ENCODE results near the gene BLCAP. TPM values are rescaled to one million over a fixed set of nuclear protein-coding genes. Genes with fewer than 3 reads are reported as not detected.
"Not testable (repeated sequence)": the region's sequence is repeated elsewhere in the genome, so short reads cannot be mapped to it uniquely, and the experiment has no call there.

BLCAP gene
- total RNA-seq, 2 donors from 2014 or later: 56.9 to 65.0 TPM

GRCh38 chr20:37492096-37492625, 35.5 kb downstream of the BLCAP start:
- no peak overlapping the region for H3K27ac Mint-ChIP-seq
- no peaks in the 10 kb centered on the region for H3K9me3 ChIP-seq (ENCODE audit: control insufficient read depth, low read length, poor library complexity, severe bottlenecking)
- peaks cover 5% of the 10 kb centered on the region for H3K4me1 Mint-ChIP-seq
- no peak for ATAC-seq
- no peak for DNase-seq
- peaks cover 10% of the 10 kb centered on the region for H3K36me3 Mint-ChIP-seq (ENCODE audit: low read depth)
- no peak overlapping the region for H3K4me3 Mint-ChIP-seq
- no peaks in the 10 kb centered on the region for H3K27me3 Mint-ChIP-seq

GRCh38 chr20:37490663-37491350, 36.9 kb downstream of the BLCAP start:
- H3K9me3 ChIP-seq (ENCODE audit: control insufficient read depth, low read length, poor library complexity, severe bottlenecking): no peaks in the 10 kb centered on the region
- H3K27me3 Mint-ChIP-seq: no peaks in the 10 kb centered on the region
- peaks cover 2% of the 10 kb centered on the region for H3K4me1 Mint-ChIP-seq
- no peak overlapping the region for H3K27ac Mint-ChIP-seq
- ATAC-seq (no peak), DNase-seq (no peak)
- peaks cover 7% of the 10 kb centered on the region for H3K36me3 Mint-ChIP-seq (ENCODE audit: low read depth)
- no peak overlapping the region for H3K4me3 Mint-ChIP-seq

- DNase-seq: not testable (repeated sequence)
These were observed 41.5 kb downstream of the BLCAP start for GRCh38 chr20:37486209-37486608.

GRCh38 chr20:37484331-37484730, 43.3 kb downstream of the BLCAP start:
- no peaks in the 10 kb centered on the region for H3K4me1 Mint-ChIP-seq
- H3K36me3 Mint-ChIP-seq (ENCODE audit: low read depth): peaks cover 5% of the 10 kb centered on the region
- no peak overlapping the region for H3K4me3 Mint-ChIP-seq
- ATAC-seq (no peak), DNase-seq (no peak)
- peaks cover 5% of the 10 kb centered on the region for H3K27me3 Mint-ChIP-seq
- H3K9me3 ChIP-seq (ENCODE audit: control insufficient read depth, low read length, poor library complexity, severe bottlenecking): no peaks in the 10 kb centered on the region
- no peak overlapping the region for H3K27ac Mint-ChIP-seq

More at GRCh38 chr20:37486209-37486608, 41.5 kb downstream of the BLCAP start:
- not testable (repeated sequence) for H3K36me3 Mint-ChIP-seq (ENCODE audit: low read depth); H3K9me3 ChIP-seq (ENCODE audit: control insufficient read depth, low read length, poor library complexity, severe bottlenecking); H3K4me1 Mint-ChIP-seq; ATAC-seq; H3K4me3 Mint-ChIP-seq; H3K27ac Mint-ChIP-seq; H3K27me3 Mint-ChIP-seq

- no peaks in the 10 kb centered on the region for H3K4me1 Mint-ChIP-seq
- H3K27ac Mint-ChIP-seq: no peak overlapping the region
- ATAC-seq: no peak
- DNase-seq: no peak
- H3K4me3 Mint-ChIP-seq: no peak overlapping the region
- no peaks in the 10 kb centered on the region for H3K9me3 ChIP-seq (ENCODE audit: control insufficient read depth, low read length, poor library complexity, severe bottlenecking)
- H3K36me3 Mint-ChIP-seq (ENCODE audit: low read depth): peaks cover 5% of the 10 kb centered on the region
- peaks cover 10% of the 10 kb centered on the region for H3K27me3 Mint-ChIP-seq
These were observed 46.1 kb downstream of the BLCAP start for GRCh38 chr20:37481610-37482009.

GRCh38 chr20:37480919-37481318, 46.8 kb downstream of the BLCAP start:
- peaks cover 10% of the 10 kb centered on the region for H3K27me3 Mint-ChIP-seq
- H3K9me3 ChIP-seq (ENCODE audit: control insufficient read depth, low read length, poor library complexity, severe bottlenecking): no peaks in the 10 kb centered on the region
- no peak for DNase-seq
- no peaks in the 10 kb centered on the region for H3K4me1 Mint-ChIP-seq
- no peak overlapping the region for H3K27ac Mint-ChIP-seq
- no peak overlapping the region for H3K4me3 Mint-ChIP-seq
- H3K36me3 Mint-ChIP-seq (ENCODE audit: low read depth): peaks cover 5% of the 10 kb centered on the region
- no peak for ATAC-seq

- H3K27ac Mint-ChIP-seq: no peak overlapping the region
- H3K4me3 Mint-ChIP-seq: no peak overlapping the region
- H3K36me3 Mint-ChIP-seq (ENCODE audit: low read depth): peaks cover 5% of the 10 kb centered on the region
- no peak for DNase-seq
- peaks cover 10% of the 10 kb centered on the region for H3K27me3 Mint-ChIP-seq
- ATAC-seq: no peak
- H3K4me1 Mint-ChIP-seq: no peaks in the 10 kb centered on the region
- no peaks in the 10 kb centered on the region for H3K9me3 ChIP-seq (ENCODE audit: control insufficient read depth, low read length, poor library complexity, severe bottlenecking)
These were observed 47.6 kb downstream of the BLCAP start for GRCh38 chr20:37479925-37480691.

GRCh38 chr20:37479266-37479665, 48.4 kb downstream of the BLCAP start:
- ATAC-seq (no peak), DNase-seq (no peak)
- H3K27me3 Mint-ChIP-seq: peaks cover 13% of the 10 kb centered on the region
- H3K4me3 Mint-ChIP-seq: no peak overlapping the region
- H3K4me1 Mint-ChIP-seq: no peaks in the 10 kb centered on the region
- H3K9me3 ChIP-seq (ENCODE audit: control insufficient read depth, low read length, poor library complexity, severe bottlenecking): no peaks in the 10 kb centered on the region
- H3K36me3 Mint-ChIP-seq (ENCODE audit: low read depth): peaks cover 5% of the 10 kb centered on the region
- no peak overlapping the region for H3K27ac Mint-ChIP-seq

GRCh38 chr20:37477041-37477440, 50.6 kb downstream of the BLCAP start:
- Mint-ChIP-seq H3K27me3 (peaks cover 12% of the 10 kb centered on the region), H3K27ac (peak overlapping the region; percentile 19), H3K36me3 (ENCODE audit: low read depth) (peaks cover 5% of the 10 kb centered on the region), H3K4me3 (no peak overlapping the region), H3K4me1 (no peaks in the 10 kb centered on the region)
- no peaks in the 10 kb centered on the region for H3K9me3 ChIP-seq (ENCODE audit: control insufficient read depth, low read length, poor library complexity, severe bottlenecking)
- ATAC-seq (no peak), DNase-seq (no peak)

- no peak for ATAC-seq
- Mint-ChIP-seq H3K4me3 (no peak overlapping the region), H3K4me1 (no peaks in the 10 kb centered on the region), H3K36me3 (ENCODE audit: low read depth) (peaks cover 5% of the 10 kb centered on the region), H3K27me3 (peaks cover 12% of the 10 kb centered on the region), H3K27ac (no peak overlapping the region)
- no peak for DNase-seq
- no peaks in the 10 kb centered on the region for H3K9me3 ChIP-seq (ENCODE audit: control insufficient read depth, low read length, poor library complexity, severe bottlenecking)
These were observed 52.4 kb downstream of the BLCAP start for GRCh38 chr20:37475252-37475651.

GRCh38 chr20:37474386-37474785, 53.3 kb downstream of the BLCAP start:
- Mint-ChIP-seq H3K4me1 (no peaks in the 10 kb centered on the region), H3K4me3 (no peak overlapping the region), H3K36me3 (ENCODE audit: low read depth) (no peaks in the 10 kb centered on the region), H3K27me3 (peaks cover 18% of the 10 kb centered on the region), H3K27ac (no peak overlapping the region)
- ATAC-seq: no peak
- H3K9me3 ChIP-seq (ENCODE audit: control insufficient read depth, low read length, poor library complexity, severe bottlenecking): no peaks in the 10 kb centered on the region
- DNase-seq: no peak

- no peak for DNase-seq
- no peaks in the 10 kb centered on the region for H3K9me3 ChIP-seq (ENCODE audit: control insufficient read depth, low read length, poor library complexity, severe bottlenecking)
- Mint-ChIP-seq H3K4me1 (peaks cover 4% of the 10 kb centered on the region), H3K27me3 (peaks cover 12% of the 10 kb centered on the region), H3K4me3 (no peak overlapping the region), H3K36me3 (ENCODE audit: low read depth) (no peaks in the 10 kb centered on the region), H3K27ac (no peak overlapping the region)
- ATAC-seq: no peak
These were observed 54.3 kb downstream of the BLCAP start for GRCh38 chr20:37473249-37474000.

- not testable (repeated sequence) for H3K4me3 Mint-ChIP-seq; DNase-seq; H3K27ac Mint-ChIP-seq; H3K36me3 Mint-ChIP-seq (ENCODE audit: low read depth); H3K4me1 Mint-ChIP-seq; H3K9me3 ChIP-seq (ENCODE audit: control insufficient read depth, low read length, poor library complexity, severe bottlenecking); ATAC-seq
- peaks cover 17% of the 10 kb centered on the region for H3K27me3 Mint-ChIP-seq
These were observed 55.2 kb downstream of the BLCAP start for GRCh38 chr20:37472435-37472834.

Measured in T-helper 17 cell (primary cell).